Heart right ventricle (tissue), 16 donors: ENCODE results near the gene ATPAF2. TPM values are rescaled to one million over a fixed set of nuclear protein-coding genes. Genes with fewer than 3 reads are reported as not detected.

Source experiments
- ATAC-seq, 8 donors: fragments of 200-7000 bp; cut with Tn5 transposase; one replicate each; pipeline ENCODE4 v1.9.1; 2020; ENCODE audit warnings: mild to moderate bottlenecking in 8 of 8, moderate library complexity in 8 of 8, moderate number of reproducible peaks in 1 of 8
- DNase-seq, 2 donors: peaks; one replicate each; pipeline ENCODE4 v3.0.0-alpha.2; 2020
- H3K27ac ChIP-seq, 10 donors: fragments of 200-600 bp; sonication (generic) in 2 of 10; one replicate each; pipeline versions ENCODE4 v1.5.0 to v1.8.0; 2020 to 2022; ENCODE audit warnings: mild to moderate bottlenecking in 3 of 10
- H3K27me3 ChIP-seq, 7 donors: fragments of 200-600 bp; one replicate each; pipeline ENCODE4 v1.8.0; 2021 to 2022; ENCODE audit warnings: mild to moderate bottlenecking in 2 of 7
- H3K36me3 ChIP-seq, 9 donors: fragments of 200-600 bp; sonication (generic) in 1 of 9; one replicate each; pipeline versions ENCODE4 v1.5.0 to v1.8.0; 2020 to 2022; ENCODE audit warnings: mild to moderate bottlenecking in 2 of 9
- H3K4me1 ChIP-seq, 9 donors: fragments of 200-600 bp; sonication (generic) in 1 of 9; one replicate each; pipeline versions ENCODE4 v1.5.0 to v1.8.0; 2020 to 2022; ENCODE audit warnings: mild to moderate bottlenecking in 4 of 9
- H3K4me3 ChIP-seq, 10 donors: fragments of 200-600 bp; sonication (generic) in 2 of 10; one replicate each; pipeline versions ENCODE4 v1.5.0 to v1.8.0; 2020 to 2022; ENCODE audit warnings: mild to moderate bottlenecking in 7 of 10, moderate library complexity in 2 of 10
- H3K9me3 ChIP-seq, 11 donors: fragments of 200-600 bp in 10 of 11; sonication (generic) in 2 of 11; one replicate each; pipeline versions ENCODE4 v1.5.0 to v1.8.0; 2013 to 2022; ENCODE audit warnings: mild to moderate bottlenecking in 2 of 11, control low read depth in 1 of 11, moderate library complexity in 1 of 11
- WGBS, 2 donors: extraction: QIAGEN DNeasy Blood & Tissue Kit; methylation state at CpG; one replicate each; pipeline ENCODE4 v1.1.7; 2013; ENCODE audit warnings: inconsistent platforms in 1 of 2; 5-methylcytosine and 5-hydroxymethylcytosine counted together
- intact Hi-C, 10 donors: fragments of 100-400 bp; cut with DNase I; formaldehyde crosslinking; loops; one replicate each; pipeline versions ENCODE4 v1.11.1 to v1.14.2; 2022
- polyA plus RNA-seq, 2 donors: library from polyadenylated mRNA; stranded (reverse); fragments of 200-250 nt; gene quantifications; one replicate each; pipeline ENCODE4 v1.2.3, GENCODE V29; 2013
- total RNA-seq, 10 donors: library from RNA; stranded (reverse); fragmentation: NEBNext Ultra II Directional in 3 of 10; extraction: Animal tissue kit (Norgen Biotek cat#: 25700) in 3 of 10; gene quantifications; one replicate each; pipeline versions ENCODE4 v1.2.1 to v1.2.4, GENCODE V29; 2021 to 2023
- TF ChIP-seq, protein P1 (sequence below), 9 donors: fragments of 200-600 bp; sonication (generic) in 2 of 9; IDR thresholded peaks; one replicate each; pipeline versions ENCODE4 v1.5.0 to v1.8.0; 2021 to 2022; ENCODE audit warnings: antibody characterized with exemption in 9 of 9, mild to moderate bottlenecking in 5 of 9, moderate library complexity in 1 of 9
- donor health status: Arrhythmogenic right ventricular cardiomyopathy.
- donor health status: ischemic (EF 13 %, LVEDD 7.1; RV severe dilation, severe dysfunction).
- donor health status: healthy with polysubstance abuse.
- donor health status: DM: no; HTN: yes; CAD: no.
- donor health status: DM: no; HTN: no; CAD: no.
- donor health status: ischemic (EF 25% LVEDD 6.9; RV normal size, moderate dysfunction).
- donor health status: ischemic (EF 25% LVEDD 5.7; RV mildly dilated, moderate dysfunction).
- donor health status: healthy.
- donor health status: DM: yes; HTN: yes; CAD: no.
- donor health status: Ischemic cardiomyopathy.
- donor health status: ischemic (EF 35%, LVEDD 5.7; RV mildly dilated, moderate dysfunction).
- donor health status: nonischemic (EF 11% LVEDD 7.7; RV severe dilation, severe dysfunction).
- donor health status: DM: yes; HTN: yes; CAD: no.
- donor health status: PGD.
- donor health status: ischemic (EF 29% LVEDD 5.4; RV normal size, mild dysfunction).
- donor health status: nonischemic (EF 23%, LVEDD 6.1; RV moderate dilation, normal function).

Gene ATPAF2
- total and polyA plus RNA-seq, 12 donors = 21.5 to 55.8 (median 37.4) TPM

DNA sequence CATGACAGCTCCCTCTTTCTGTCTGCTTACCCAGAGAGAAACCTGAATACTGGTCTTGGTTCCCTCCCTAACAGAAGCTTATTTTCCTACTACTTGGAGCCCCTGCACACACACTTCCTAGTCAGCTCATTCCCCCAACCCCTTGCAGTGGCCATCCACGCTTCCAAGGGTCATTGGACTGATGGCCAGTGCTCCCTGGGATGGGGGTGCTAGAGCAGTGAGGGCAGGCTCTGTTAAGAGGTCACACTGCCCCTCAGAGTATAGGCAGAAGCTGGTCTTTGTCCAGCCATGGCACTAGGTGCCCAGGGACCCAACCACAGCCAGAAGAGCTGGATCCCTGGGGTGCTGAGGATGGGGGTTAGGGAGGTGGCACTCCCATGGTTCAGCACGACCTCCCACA, 53.8 kb downstream of the ATPAF2 start:
- Histone ChIP-seq H3K4me1 (no peaks in the 10 kb centered on the region), H3K27me3 (no peaks in the 10 kb centered on the region), H3K36me3 (peaks cover 0 to 3% (median 0%) of the 10 kb centered on the region in 9 donors), H3K4me3 (no peak overlapping the region), H3K27ac (no peak overlapping the region), H3K9me3 (no peaks in the 10 kb centered on the region)
- ATAC-seq = no peak
- WGBS, 2 donors = 89 to 95% methylated on average over 2 of the region's 2 CpGs
- TF ChIP-seq, protein P1, sequence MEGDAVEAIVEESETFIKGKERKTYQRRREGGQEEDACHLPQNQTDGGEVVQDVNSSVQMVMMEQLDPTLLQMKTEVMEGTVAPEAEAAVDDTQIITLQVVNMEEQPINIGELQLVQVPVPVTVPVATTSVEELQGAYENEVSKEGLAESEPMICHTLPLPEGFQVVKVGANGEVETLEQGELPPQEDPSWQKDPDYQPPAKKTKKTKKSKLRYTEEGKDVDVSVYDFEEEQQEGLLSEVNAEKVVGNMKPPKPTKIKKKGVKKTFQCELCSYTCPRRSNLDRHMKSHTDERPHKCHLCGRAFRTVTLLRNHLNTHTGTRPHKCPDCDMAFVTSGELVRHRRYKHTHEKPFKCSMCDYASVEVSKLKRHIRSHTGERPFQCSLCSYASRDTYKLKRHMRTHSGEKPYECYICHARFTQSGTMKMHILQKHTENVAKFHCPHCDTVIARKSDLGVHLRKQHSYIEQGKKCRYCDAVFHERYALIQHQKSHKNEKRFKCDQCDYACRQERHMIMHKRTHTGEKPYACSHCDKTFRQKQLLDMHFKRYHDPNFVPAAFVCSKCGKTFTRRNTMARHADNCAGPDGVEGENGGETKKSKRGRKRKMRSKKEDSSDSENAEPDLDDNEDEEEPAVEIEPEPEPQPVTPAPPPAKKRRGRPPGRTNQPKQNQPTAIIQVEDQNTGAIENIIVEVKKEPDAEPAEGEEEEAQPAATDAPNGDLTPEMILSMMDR (IDR thresholded peaks at IDR 0.05) = no peak
- intact Hi-C loops = no loop called here
- no peak for DNase-seq

GRCh38 chr17:17983776-17984175, 55.2 kb downstream of the ATPAF2 start:
- DNase-seq = no peak
- H3K9me3 ChIP-seq = no peaks in the 10 kb centered on the region
- TF ChIP-seq, protein P1 (IDR thresholded peaks at IDR 0.05) = no peak
- peaks cover 0 to 4% (median 0%) of the 10 kb centered on the region in 9 donors for H3K4me1 ChIP-seq
- H3K4me3 ChIP-seq = no peak overlapping the region
- no peak overlapping the region for H3K27ac ChIP-seq
- H3K36me3 ChIP-seq = peaks cover 0 to 3% (median 0%) of the 10 kb centered on the region in 9 donors
- intact Hi-C loops = no loop called here
- no peak for ATAC-seq
- 91 to 97% methylated on average over 6 of the region's 6 CpGs for WGBS, 2 donors
- H3K27me3 ChIP-seq = no peaks in the 10 kb centered on the region

- DNase-seq (no peak), ATAC-seq (peak in 2 of 8 donors; percentile 31 to 69)
- Histone ChIP-seq H3K4me3 (no peak overlapping the region), H3K4me1 (peaks cover 0 to 7% (median 0%) of the 10 kb centered on the region in 9 donors), H3K9me3 (no peaks in the 10 kb centered on the region), H3K27ac (no peak overlapping the region), H3K36me3 (peaks cover 0 to 3% (median 0%) of the 10 kb centered on the region in 9 donors), H3K27me3 (no peaks in the 10 kb centered on the region)
- 74 to 87% methylated on average over 6 of the region's 6 CpGs for WGBS, 2 donors
- TF ChIP-seq, protein P1 (IDR thresholded peaks at IDR 0.05) = no peak
- intact Hi-C loops = no loop called here
These were observed 55.6 kb downstream of the ATPAF2 start for GRCh38 chr17:17983376-17983775.

DNA sequence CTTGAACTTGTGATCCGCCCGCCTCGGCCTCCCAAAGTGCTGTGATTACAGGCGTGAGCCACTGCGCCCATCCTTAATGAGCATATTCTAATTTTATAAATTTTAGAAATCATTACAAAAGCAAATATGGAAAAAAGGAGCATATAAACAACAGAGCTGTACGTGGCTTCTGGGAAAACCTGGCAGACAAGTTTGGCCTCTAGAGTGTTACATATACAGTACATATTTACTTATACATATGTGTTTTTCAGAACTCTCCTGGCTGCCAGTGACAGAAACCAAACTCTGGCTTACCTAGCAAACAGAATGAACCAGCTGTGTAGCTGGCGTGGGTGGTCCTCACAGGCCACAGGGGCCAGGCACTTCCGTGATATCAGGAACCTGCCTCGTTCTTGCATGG, 56.2 kb downstream of the ATPAF2 start:
- intact Hi-C loops = no loop called here
- no peak for DNase-seq
- ATAC-seq = no peak
- Histone ChIP-seq H3K9me3 (no peaks in the 10 kb centered on the region), H3K27me3 (no peaks in the 10 kb centered on the region), H3K27ac (no peak overlapping the region), H3K36me3 (no peaks in the 10 kb centered on the region), H3K4me1 (peaks cover 0 to 7% (median 0%) of the 10 kb centered on the region in 9 donors), H3K4me3 (no peak overlapping the region)
- TF ChIP-seq, protein P1 (IDR thresholded peaks at IDR 0.05) = no peak
- 94 to 96% methylated on average over 9 of the region's 9 CpGs for WGBS, 2 donors
